ENCODE data around the gene EYS. TPM values are rescaled to one million over a fixed set of nuclear protein-coding genes. Genes with fewer than 3 reads are reported as not detected.
A peak's percentile ranks its signal among the peaks of the same experiment; 100 is the strongest.

Gene EYS
- polyA plus RNA-seq, 1 experiment = not detected

- POLR2A ChIA-PET = no interaction called here
These were observed 557.2 kb downstream of the EYS start for GRCh38 chr6:65149841-65150240.

GRCh38 chr6:65148839-65149238, 558.2 kb downstream of the EYS start:
- TF ChIP-seq CTCF (IDR thresholded peaks at IDR 0.05; ENCODE audit: low read depth, low read length) = no peak
- ChIA-PET POLR2A (no interaction called here), CTCF (no interaction called here)
- Histone ChIP-seq H3K27ac (ENCODE audit: low read depth, low read length) (no peak overlapping the region), H3K9me3 (ENCODE audit: control insufficient read depth, insufficient read depth, low read length) (0 out of 2 replicates have a peak, but pooled peaks cover 3% of the 10 kb centered on the region), H3K27me3 (ENCODE audit: control insufficient read depth, insufficient read depth, low read length) (no peaks in the 10 kb centered on the region), H3K4me3 (ENCODE audit: low read depth, low read length) (no peak overlapping the region)
- DNase-seq (ENCODE audit: low read depth, low spot score) = no peak

More at GRCh38 chr6:65149841-65150240, 557.2 kb downstream of the EYS start:
- DNase-seq (ENCODE audit: low read depth, low spot score) = no peak
- 0 out of 2 replicates have a peak, but pooled peaks cover 3% of the 10 kb centered on the region for H3K9me3 ChIP-seq (ENCODE audit: control insufficient read depth, insufficient read depth, low read length)
- no peak overlapping the region for H3K27ac ChIP-seq (ENCODE audit: low read depth, low read length)
- no peaks in the 10 kb centered on the region for H3K27me3 ChIP-seq (ENCODE audit: control insufficient read depth, insufficient read depth, low read length)
- CTCF ChIA-PET = no interaction called here
- no peak overlapping the region for H3K4me3 ChIP-seq (ENCODE audit: low read depth, low read length)
- no peak for TF ChIP-seq CTCF (IDR thresholded peaks at IDR 0.05; ENCODE audit: low read depth, low read length)

- ChIA-PET POLR2A (no interaction called here), CTCF (no interaction called here)
- TF ChIP-seq CTCF (IDR thresholded peaks at IDR 0.05; ENCODE audit: low read depth, low read length) = no peak
- H3K4me3 ChIP-seq (ENCODE audit: low read depth, low read length) = no peak overlapping the region
- H3K9me3 ChIP-seq (ENCODE audit: control insufficient read depth, insufficient read depth, low read length) = no peaks in the 10 kb centered on the region
- no peaks in the 10 kb centered on the region for H3K27me3 ChIP-seq (ENCODE audit: control insufficient read depth, insufficient read depth, low read length)
- H3K27ac ChIP-seq (ENCODE audit: low read depth, low read length) = no peak overlapping the region
- no peak for DNase-seq (ENCODE audit: low read depth, low spot score)
These were observed 571.5 kb downstream of the EYS start for GRCh38 chr6:65135567-65135966.

- no peak overlapping the region for H3K27ac ChIP-seq (ENCODE audit: low read depth, low read length)
- no peak for TF ChIP-seq CTCF (IDR thresholded peaks at IDR 0.05; ENCODE audit: low read depth, low read length)
- no peak overlapping the region for H3K4me3 ChIP-seq (ENCODE audit: low read depth, low read length)
- H3K27me3 ChIP-seq (ENCODE audit: control insufficient read depth, insufficient read depth, low read length) = no peaks in the 10 kb centered on the region
- CTCF ChIA-PET = no interaction called here
- no peak for DNase-seq (ENCODE audit: low read depth, low spot score)
- POLR2A ChIA-PET = no interaction called here
- H3K9me3 ChIP-seq (ENCODE audit: control insufficient read depth, insufficient read depth, low read length) = no peaks in the 10 kb centered on the region
These were observed 580.4 kb downstream of the EYS start for GRCh38 chr6:65126667-65127066.

- no peaks in the 10 kb centered on the region for H3K27me3 ChIP-seq (ENCODE audit: control insufficient read depth, insufficient read depth, low read length)
- peak; percentile 16 for DNase-seq (ENCODE audit: low read depth, low spot score)
- H3K4me3 ChIP-seq (ENCODE audit: low read depth, low read length) = no peak overlapping the region
- no peak for TF ChIP-seq CTCF (IDR thresholded peaks at IDR 0.05; ENCODE audit: low read depth, low read length)
- no peak overlapping the region for H3K27ac ChIP-seq (ENCODE audit: low read depth, low read length)
- no peaks in the 10 kb centered on the region for H3K9me3 ChIP-seq (ENCODE audit: control insufficient read depth, insufficient read depth, low read length)
- ChIA-PET CTCF (interaction anchor here (1.2 kb wide), 1 partner anchor 8 kb away, joined by 3 read pairs; no protein-coding TSS in a partner anchor), POLR2A (no interaction called here)
These were observed 583.5 kb downstream of the EYS start for GRCh38 chr6:65123521-65123920.

All from AG04450 (cell line).